ENCODE measurements around the gene TSC22D2.
A peak's percentile ranks its signal among the peaks of the same experiment; 100 is the strongest.

The TSC22D2 gene

GRCh38 chr3:150412561-150413231 lies 4.6 kb downstream of the TSC22D2 start:
- Histone ChIP-seq H3K9me2 (replicated peaks; ENCODE audit: low read depth, low read length) (no peaks in the 10 kb centered on the region), H3K9ac (ENCODE audit: low read depth, low read length, poor library complexity, severe bottlenecking) (peak overlapping the region; percentile 82), H3K9me3 (ENCODE audit: insufficient read depth, low read depth, low read length) (no peaks in the 10 kb centered on the region), H3K27me3 (ENCODE audit: insufficient read depth, low read length, poor library complexity, severe bottlenecking) (no peaks in the 10 kb centered on the region), H4K20me1 (ENCODE audit: insufficient read depth, low read length, poor library complexity, severe bottlenecking) (peaks cover 89% of the 10 kb centered on the region), H3F3A (ENCODE audit: low read depth) (peaks cover 10% of the 10 kb centered on the region), H3K4me1 (ENCODE audit: insufficient read depth, low read length, poor library complexity, severe bottlenecking) (peaks cover 60% of the 10 kb centered on the region), H3K4me3 (ENCODE audit: low read length, poor library complexity, severe bottlenecking) (peak overlapping the region; percentile 86), H3K4me2 (ENCODE audit: low read depth, low read length, poor library complexity, severe bottlenecking) (peak overlapping the region; percentile 93), H2AFZ (ENCODE audit: low read length) (no peak overlapping the region), H3K36me3 (ENCODE audit: insufficient read depth, low read length) (no peaks in the 10 kb centered on the region), H3K79me2 (ENCODE audit: insufficient read depth, low read length) (peaks cover 87% of the 10 kb centered on the region)
- TF ChIP-seq EZH2phosphoT487 (IDR thresholded peaks at IDR 0.05; ENCODE audit: borderline replicate concordance): no peak
- TF ChIP-seq, protein P1, sequence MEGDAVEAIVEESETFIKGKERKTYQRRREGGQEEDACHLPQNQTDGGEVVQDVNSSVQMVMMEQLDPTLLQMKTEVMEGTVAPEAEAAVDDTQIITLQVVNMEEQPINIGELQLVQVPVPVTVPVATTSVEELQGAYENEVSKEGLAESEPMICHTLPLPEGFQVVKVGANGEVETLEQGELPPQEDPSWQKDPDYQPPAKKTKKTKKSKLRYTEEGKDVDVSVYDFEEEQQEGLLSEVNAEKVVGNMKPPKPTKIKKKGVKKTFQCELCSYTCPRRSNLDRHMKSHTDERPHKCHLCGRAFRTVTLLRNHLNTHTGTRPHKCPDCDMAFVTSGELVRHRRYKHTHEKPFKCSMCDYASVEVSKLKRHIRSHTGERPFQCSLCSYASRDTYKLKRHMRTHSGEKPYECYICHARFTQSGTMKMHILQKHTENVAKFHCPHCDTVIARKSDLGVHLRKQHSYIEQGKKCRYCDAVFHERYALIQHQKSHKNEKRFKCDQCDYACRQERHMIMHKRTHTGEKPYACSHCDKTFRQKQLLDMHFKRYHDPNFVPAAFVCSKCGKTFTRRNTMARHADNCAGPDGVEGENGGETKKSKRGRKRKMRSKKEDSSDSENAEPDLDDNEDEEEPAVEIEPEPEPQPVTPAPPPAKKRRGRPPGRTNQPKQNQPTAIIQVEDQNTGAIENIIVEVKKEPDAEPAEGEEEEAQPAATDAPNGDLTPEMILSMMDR (conservative IDR thresholded peaks at IDR 0.05; ENCODE audit: low read length): no peak

- Histone ChIP-seq H3K27me3 (ENCODE audit: insufficient read depth, low read length, poor library complexity, severe bottlenecking) (no peaks in the 10 kb centered on the region), H2AFZ (ENCODE audit: low read length) (no peak overlapping the region), H3K4me3 (ENCODE audit: low read length, poor library complexity, severe bottlenecking) (peak overlapping the region; percentile 86), H3K9ac (ENCODE audit: low read depth, low read length, poor library complexity, severe bottlenecking) (peak overlapping the region; percentile 82), H3K36me3 (ENCODE audit: insufficient read depth, low read length) (no peaks in the 10 kb centered on the region), H3K4me2 (ENCODE audit: low read depth, low read length, poor library complexity, severe bottlenecking) (peak overlapping the region; percentile 93), H3K9me2 (replicated peaks; ENCODE audit: low read depth, low read length) (no peaks in the 10 kb centered on the region), H4K20me1 (ENCODE audit: insufficient read depth, low read length, poor library complexity, severe bottlenecking) (peaks cover 98% of the 10 kb centered on the region), H3K4me1 (ENCODE audit: insufficient read depth, low read length, poor library complexity, severe bottlenecking) (peaks cover 74% of the 10 kb centered on the region), H3F3A (ENCODE audit: low read depth) (no peaks in the 10 kb centered on the region), H3K79me2 (ENCODE audit: insufficient read depth, low read length) (peaks cover 100% of the 10 kb centered on the region), H3K9me3 (ENCODE audit: insufficient read depth, low read depth, low read length) (no peaks in the 10 kb centered on the region)
- TF ChIP-seq, protein P1 (conservative IDR thresholded peaks at IDR 0.05; ENCODE audit: low read length): no peak
- no peak for TF ChIP-seq EZH2phosphoT487 (IDR thresholded peaks at IDR 0.05; ENCODE audit: borderline replicate concordance)
These were observed 6.2 kb downstream of the TSC22D2 start for GRCh38 chr3:150414258-150414657.

- no peaks in the 10 kb centered on the region for H3K36me3 ChIP-seq (ENCODE audit: insufficient read depth, low read length)
- no peaks in the 10 kb centered on the region for H3K9me3 ChIP-seq (ENCODE audit: insufficient read depth, low read depth, low read length)
- H2AFZ ChIP-seq (ENCODE audit: low read length): no peak overlapping the region
- peak overlapping the region; percentile 82 for H3K9ac ChIP-seq (ENCODE audit: low read depth, low read length, poor library complexity, severe bottlenecking)
- H3K9me2 ChIP-seq (replicated peaks; ENCODE audit: low read depth, low read length): no peaks in the 10 kb centered on the region
- H3K4me2 ChIP-seq (ENCODE audit: low read depth, low read length, poor library complexity, severe bottlenecking): peak overlapping the region; percentile 93
- H3K4me1 ChIP-seq (ENCODE audit: insufficient read depth, low read length, poor library complexity, severe bottlenecking): peaks cover 81% of the 10 kb centered on the region
- no peaks in the 10 kb centered on the region for H3K27me3 ChIP-seq (ENCODE audit: insufficient read depth, low read length, poor library complexity, severe bottlenecking)
- TF ChIP-seq, protein P1 (conservative IDR thresholded peaks at IDR 0.05; ENCODE audit: low read length): no peak
- no peak for TF ChIP-seq EZH2phosphoT487 (IDR thresholded peaks at IDR 0.05; ENCODE audit: borderline replicate concordance)
- peaks cover 100% of the 10 kb centered on the region for H4K20me1 ChIP-seq (ENCODE audit: insufficient read depth, low read length, poor library complexity, severe bottlenecking)
- peaks cover 100% of the 10 kb centered on the region for H3K79me2 ChIP-seq (ENCODE audit: insufficient read depth, low read length)
- peak overlapping the region; percentile 86 for H3K4me3 ChIP-seq (ENCODE audit: low read length, poor library complexity, severe bottlenecking)
- H3F3A ChIP-seq (ENCODE audit: low read depth): no peaks in the 10 kb centered on the region
These were observed 6.9 kb downstream of the TSC22D2 start for GRCh38 chr3:150414959-150415358.
